Activated CD4-positive, alpha-beta T cell treated with anti-CD3 and anti-CD28 coated beads, Interleukin-2, amount 50 U/mL, for 16 hours (primary cell): ENCODE measurements around the gene NCKAP5.

ENCODE experiments used
- DNase-seq: peaks from one replicate; pipeline ENCODE4 v3.0.0-alpha.2; 2020

NCKAP5 gene

DNA sequence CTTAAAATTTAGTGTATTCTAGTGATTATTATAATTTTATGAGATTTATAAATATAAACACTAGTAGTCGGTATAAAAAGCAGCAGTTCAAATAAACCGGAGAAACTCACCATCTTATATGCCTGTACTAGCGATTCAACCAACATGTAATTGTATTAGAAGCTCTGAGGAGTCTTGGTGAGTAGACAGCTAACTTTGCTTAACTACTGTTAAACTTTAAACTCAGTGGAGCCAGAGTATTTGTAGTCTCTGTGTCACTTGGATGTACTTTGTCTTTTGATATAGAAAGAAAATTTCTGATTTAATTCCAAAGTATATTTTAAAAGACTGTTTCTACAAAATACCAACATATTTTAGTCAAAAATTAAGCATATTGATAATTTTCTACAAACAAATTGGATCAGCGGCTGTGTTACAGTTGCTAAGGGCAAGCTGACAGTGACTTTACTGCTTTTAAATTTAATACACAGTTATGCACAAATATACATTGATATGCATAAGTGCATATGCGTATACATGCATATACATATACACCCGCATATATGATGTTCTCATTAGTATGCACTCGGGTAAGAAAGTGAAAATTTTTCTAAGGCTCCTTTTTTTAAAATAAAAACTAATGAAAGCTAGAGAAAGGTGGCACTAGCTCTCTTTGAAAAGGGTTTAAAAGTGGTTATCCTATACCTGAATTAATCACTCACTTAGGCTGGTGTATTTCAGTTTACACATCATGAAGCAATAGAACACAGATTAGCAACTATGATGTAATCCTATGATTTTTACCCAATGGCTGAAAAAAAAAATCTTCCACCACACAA, 374.5 kb downstream of the NCKAP5 start:
- no peak for DNase-seq

DNA sequence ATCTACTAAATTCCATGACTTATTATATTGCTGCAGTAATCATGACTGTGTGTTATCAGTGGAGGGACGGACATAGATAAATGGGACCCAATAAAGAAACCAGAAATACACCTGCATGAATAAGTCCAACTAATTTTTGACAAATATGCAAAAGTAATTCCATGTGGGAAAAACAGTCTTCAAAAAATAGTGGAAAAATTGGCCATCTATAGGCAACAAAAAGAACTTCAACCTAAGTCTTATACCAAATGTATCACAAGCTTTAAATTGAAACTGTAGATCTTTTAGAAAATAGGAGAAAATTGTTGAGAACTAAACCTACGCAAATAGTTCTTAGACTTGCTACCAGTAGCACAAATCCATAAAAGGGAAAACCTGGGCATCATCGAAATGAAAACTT, 376.2 kb downstream of the NCKAP5 start:
- DNase-seq, result no peak

DNA sequence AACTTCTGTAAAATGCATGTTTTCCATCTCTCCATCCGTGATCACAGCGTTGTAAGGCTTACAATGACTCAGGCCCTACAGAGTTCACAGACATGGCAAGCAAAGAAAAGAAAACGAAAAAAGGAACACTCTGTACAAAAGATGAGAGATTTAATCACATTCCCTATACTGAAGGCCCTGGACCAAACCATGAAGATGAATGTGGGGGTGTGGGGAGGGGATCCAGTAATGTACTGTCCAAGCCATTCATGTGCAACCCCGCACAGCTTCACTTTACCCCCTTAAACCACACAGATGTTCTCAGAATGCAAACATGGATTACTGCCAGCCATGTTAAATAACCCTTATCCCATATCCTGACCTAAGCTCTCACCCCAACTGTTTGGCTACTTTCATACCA, 391.1 kb downstream of the NCKAP5 start:
- DNase-seq, result no peak

DNA sequence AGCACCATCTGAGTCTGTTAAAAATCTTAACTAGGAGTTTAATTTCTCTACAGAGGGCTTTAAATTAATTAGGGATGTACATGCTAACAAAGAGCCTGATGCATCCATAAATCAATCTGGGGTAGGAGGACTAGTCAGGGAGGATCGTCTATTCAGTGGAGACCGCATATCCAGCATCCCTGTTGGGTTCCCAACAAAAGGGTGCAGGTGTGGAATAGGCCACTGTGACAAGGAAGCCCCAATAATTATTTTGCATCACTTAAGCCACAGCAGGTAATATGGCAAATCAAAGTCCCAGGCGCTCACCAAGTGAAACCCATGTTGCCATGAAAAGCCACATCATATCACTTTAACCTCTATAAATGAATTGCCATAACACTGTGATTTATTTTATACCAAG, 392.3 kb downstream of the NCKAP5 start:
- no peak for DNase-seq

DNA sequence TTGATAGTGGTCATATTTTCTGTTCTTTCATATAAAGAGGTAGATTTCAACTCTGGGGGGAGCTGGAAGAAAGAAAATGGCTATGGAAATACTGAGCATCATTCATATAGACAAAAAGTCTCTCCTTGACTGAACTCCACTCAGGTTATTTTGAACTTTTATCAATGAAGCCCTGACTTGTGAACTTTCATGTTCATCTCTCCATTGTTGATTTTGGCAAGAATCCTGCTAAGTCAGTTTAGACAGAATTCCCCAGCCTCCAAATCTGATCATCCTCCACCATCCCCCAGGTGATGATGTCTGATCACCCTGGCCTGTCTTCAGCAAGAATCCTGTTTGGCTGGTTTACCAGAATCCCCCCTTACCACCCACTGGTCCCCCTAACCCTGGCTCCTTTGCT, 395.0 kb downstream of the NCKAP5 start:
- DNase-seq, result no peak

DNA sequence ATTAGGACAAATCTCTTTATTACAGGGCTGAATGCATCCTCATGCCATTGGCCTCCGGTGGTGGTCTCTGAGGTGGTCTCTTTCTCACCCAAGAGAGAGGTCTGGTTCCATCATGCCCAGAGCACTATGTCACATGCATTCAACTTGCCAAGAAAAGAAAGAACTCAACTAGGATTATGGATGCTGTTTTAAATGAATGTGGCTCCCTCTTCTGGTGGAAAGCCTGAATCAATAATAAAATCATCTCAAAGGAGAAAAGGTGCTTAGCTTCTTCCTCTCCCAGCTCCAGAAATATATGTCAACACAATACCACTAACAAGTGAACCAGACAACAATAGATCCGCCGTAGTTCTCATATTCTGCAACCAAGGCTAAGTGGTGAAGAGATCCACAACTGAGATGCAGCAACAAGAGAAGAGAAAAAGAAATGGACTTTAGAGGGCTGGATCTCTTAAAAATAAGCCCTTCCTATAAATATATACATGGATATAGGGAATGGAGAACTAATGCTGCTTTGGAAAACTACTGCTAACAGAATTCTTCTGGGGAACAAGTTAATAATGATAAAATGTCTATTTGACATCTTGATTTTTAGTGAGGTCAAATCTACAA, 396.8 kb downstream of the NCKAP5 start:
- DNase-seq, result peak; percentile 33

DNA sequence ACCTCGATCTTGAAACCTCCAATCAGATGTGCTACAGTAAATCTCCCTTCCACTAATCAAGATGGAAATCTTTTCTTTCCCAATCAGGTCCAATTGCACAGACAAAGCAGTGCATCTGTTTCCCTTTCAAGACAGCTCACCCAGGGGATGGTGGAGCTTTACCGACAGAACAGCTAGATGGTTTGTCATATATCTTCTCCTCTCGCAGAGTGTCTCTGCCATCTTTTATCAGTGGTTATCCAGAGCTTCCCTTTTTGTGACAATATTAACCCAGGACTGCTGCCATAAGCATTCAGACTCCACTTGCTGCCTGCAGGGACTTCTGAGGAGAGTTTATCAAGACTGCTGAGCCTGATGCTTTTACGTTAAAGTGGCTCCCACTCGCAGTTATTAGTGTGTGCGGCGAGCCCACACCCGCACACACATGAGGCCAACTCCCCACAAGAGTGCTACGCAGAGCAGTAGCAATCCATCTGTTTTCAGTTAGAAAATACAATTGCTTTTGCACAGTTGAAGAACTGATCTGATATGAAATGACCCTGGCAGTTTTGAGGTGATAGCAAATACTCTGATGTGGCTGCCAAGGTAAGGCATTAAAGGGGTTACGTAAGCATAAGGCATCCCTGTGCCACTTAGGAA, 398.9 kb downstream of the NCKAP5 start:
- no peak for DNase-seq

DNA sequence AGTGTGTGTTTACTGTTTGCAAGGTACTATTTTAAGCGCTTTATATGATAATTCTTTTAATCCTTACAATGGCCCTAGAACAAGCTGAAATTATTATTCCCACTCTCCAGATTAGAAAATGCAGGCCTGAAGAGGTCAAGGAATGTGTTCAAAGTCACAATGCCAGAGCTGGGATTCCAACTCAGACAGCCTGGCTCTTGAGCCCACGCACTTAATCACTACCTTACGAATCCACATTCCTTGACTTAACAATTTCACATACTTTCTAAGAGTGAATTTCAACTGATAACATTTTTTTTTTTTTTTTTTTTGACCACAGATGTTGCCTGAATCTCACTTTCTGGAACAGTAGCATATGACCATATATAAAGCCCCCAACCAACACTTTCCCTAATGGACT, 400.3 kb downstream of the NCKAP5 start:
- DNase-seq, result no peak

DNA sequence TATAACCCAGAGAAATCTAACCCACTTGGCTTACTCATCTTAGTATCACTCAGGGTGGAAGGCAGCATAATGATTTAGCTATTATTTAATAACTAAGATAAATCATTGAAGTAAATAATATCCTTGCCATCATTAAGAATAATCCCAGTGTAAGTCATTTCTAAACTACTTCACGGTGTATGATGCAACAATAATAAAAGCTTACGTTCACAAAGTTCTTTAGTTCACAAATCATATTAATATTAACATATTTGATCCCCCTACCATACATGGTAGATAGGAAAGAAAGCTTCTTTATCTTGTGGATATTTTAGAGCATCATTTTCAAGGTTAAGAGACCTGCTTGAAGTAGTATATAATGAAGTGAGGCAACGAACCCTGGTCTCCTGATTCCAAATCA, 401.0 kb downstream of the NCKAP5 start:
- DNase-seq, result no peak

DNA sequence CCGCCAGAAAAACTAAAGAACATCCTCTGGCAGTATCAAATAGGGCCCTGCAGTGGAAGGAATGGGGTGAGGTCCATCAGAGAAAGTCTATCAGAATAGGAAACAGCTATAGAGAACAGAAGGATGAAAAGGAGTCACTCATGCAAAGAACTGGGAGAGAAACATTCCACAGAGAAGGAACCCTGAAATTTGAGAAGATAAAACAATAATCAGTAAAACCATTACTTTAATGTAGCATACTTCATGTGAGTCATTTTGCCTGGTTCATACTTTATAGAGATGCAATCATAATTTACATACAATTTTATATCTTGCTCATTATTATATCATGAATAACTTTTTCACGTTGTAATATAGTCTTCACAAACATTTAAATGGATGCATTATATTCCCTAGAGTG, 402.2 kb downstream of the NCKAP5 start:
- no peak for DNase-seq

DNA sequence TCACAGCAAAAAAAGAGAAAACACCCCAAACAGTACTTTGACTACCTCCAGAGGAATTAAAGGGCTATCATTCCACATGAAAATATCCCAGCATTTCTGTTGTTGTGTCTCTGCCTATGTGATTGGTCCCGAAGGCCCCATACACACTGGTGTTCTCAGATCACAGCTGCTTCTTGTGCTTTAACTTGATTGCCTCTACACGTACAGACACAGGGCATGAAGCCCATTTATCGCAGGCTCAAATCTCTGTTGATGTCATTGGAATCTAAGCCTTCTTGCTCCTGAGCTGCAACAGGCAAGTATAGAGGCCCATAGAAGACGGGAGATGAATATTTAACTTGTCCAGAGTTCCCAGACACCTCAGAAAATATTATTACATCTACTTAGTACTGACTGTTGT, 405.2 kb downstream of the NCKAP5 start:
- no peak for DNase-seq

DNA sequence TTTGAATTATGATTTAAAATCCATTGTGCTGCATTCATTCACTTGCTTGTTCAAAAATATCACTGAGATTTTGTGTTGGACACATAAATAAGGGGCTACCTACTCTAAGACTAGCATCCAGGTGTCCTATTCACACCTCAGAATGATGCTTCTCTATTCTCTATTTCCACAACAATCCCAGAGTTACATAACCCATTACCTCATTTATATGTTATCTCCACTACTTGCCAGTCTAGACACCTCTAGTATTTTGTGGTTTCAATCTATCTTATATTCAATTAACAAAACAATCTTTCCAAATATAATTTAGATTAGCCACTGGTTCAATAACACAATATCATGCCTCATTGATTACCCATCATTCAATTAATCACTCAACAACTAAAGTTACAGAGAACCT, 409.8 kb downstream of the NCKAP5 start:
- no peak for DNase-seq

DNA sequence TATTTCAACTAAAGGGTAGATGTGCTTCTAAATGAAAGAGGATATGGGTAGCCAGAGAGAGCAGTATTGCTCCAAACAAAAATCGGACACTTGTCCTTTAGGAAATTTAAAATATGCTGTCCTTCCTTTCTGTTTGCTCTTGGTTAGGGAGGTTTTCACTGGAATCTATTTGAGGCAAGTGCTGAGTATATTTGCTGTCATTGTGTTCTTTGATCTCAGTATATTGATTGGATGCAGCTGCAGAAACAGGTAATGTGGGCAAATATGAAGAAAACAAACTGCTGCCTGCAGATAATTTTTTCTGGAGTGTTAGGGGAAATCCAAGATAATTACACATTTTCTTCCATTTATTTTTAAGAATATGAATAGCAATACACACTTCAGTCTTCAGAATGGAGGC, 410.2 kb downstream of the NCKAP5 start:
- DNase-seq, result no peak

DNA sequence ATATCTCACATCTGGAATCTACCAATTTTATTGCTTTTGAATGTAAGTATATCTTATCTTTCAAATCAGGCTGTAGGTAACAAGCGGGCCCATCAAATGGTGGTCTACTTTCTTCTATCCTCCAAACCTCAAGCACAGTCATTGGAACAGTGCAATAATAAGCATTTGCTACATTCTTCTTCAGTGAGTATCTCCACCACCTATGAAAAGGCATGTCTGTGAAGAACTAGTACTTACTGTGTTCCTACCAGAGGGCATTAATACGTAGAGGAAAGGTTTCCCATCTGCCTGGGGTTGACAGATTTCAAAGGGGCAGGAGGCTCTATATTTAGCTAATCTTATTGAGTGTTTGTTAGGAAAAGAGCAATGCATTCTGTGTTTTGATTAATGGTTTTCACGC, 411.1 kb downstream of the NCKAP5 start:
- no peak for DNase-seq

DNA sequence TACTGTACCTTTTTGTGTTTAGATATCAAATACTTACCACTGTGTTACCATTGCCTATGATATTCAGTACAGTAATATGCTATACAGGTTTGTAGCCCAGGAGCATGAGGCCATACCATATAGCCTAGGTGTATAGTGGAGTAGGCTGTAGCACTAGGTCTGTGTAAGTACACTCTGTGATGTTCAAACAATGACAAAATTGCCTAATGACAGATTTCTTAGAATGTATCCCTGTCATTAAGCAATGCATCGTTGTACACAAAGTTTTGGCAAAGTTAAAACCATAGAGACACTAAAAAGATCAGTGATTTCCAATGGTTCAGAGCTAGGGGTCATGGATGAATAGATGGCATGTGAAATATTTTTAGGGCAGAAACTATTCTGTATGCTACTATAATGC, 415.5 kb downstream of the NCKAP5 start:
- no peak for DNase-seq

DNA sequence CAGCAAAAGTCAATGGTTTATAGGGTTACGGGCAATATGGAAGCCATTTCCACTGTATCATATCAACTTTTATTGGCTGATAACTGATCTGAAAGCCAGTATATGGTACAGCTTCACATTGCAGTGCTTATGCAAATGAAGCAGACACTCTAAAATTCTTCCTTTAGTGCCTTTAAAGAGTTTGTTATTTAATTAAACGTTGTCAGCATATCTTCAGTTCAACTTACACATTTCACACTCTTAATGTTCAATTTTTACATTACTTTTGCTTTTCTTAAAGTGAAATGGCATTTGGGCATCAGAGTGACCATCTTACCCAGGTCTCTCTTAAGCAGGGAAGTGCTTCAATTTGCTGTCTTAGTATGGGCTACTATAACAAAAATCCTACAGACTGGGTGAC, 420.1 kb downstream of the NCKAP5 start:
- no peak for DNase-seq

DNA sequence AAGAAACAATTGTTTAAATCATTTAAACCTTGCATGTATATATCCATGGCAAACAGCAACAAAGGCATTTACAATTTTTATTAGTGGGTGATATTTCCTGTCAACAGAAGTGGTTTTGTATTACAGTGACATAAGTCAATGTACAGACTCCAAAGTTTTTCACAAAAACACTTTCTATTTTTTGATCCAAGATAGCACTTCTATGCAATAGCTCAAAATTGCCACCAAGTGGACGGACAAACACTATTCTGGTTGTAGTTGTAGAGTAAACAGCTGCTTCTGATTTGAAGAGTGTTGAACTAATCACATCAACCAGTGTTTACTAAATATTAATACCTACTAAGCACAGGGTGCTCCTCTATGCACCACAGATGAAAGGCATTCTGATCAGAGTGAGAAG, 421.4 kb downstream of the NCKAP5 start:
- DNase-seq, result no peak

DNA sequence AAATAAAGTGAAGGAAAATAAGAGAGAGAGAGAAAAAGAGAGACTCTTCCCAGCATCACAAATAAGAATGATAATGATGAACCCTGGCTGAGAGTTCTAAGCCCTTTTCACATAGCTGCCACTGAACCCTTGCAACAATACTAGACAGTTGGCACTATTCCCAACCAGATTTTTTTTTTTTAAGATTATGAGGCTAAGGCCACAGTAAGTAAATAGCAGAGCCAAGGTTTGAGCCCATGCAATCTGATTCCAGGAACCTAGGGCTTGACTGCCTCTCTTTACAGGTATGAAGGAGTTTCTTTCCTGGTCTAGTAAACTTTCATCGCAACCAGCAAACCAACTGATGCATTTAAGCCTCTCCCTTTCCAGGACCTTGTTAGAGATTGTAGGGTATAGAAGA, 424.6 kb downstream of the NCKAP5 start:
- DNase-seq, result no peak

DNA sequence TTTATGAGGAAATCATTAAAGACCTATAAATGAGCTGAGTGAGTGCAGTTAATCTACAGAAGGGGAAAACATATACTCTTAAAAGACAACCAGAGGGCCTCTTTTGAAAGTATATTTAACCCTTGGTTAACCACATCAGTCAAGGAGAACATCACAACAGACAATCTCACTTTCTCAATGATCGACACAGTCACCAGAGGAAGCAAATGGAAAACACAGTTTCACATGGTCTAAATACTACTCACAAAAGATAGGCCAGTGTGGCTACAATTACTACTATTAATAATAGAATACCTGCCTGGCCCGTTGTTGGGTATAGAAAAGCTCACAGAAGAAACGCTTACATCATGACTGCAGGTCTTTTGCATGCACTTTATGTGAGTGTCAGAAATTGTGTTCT, 426.2 kb downstream of the NCKAP5 start:
- no peak for DNase-seq

DNA sequence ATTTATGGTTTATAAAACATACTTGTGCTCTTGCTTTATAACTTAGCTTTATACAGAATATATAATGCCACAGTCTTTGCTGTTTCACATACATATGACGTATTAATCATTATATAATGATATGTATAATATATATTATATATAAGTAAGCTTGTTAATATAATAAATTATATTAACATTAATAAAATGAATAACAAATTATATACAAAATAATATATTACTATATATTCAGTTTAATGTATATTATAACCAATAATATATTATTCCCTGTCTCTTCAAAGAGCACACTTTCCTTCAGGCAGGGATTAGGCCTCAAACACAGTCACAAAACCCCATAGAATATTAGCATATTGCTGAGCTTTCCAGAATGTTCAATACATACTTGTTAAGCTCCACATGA, 427.6 kb downstream of the NCKAP5 start:
- no peak for DNase-seq

DNA sequence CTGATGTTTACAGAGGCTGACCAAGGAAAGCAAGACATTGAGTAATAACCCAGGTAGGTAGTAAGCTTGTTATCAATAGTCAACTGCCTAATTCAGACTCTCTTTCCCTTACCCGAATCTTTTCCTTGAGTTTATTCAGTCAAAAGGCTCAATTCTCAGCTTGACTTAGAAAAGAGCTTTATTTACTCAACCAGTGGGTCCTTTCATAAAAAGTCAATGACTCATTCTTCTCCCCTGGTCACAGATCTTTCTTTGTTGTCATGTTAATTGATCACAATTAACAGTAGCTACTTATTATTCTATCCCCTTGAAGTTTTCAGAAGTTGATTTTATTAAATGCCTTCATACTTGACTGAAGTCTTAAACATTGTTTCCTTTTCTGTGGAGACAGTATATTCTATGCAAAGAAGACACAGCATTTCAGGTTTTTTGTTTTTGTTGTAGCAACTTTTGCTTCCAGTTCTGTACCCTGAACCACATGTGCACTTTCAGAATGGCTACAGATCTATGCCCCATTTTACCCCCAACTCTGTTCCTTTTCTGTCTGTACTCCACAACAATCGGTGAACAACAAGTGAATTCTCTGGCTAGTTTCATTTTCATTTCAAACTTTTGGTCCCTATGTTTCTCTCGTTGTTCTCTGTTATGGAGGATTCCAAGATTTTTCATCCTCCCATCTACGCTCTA, 428.3 kb downstream of the NCKAP5 start:
- no peak for DNase-seq

DNA sequence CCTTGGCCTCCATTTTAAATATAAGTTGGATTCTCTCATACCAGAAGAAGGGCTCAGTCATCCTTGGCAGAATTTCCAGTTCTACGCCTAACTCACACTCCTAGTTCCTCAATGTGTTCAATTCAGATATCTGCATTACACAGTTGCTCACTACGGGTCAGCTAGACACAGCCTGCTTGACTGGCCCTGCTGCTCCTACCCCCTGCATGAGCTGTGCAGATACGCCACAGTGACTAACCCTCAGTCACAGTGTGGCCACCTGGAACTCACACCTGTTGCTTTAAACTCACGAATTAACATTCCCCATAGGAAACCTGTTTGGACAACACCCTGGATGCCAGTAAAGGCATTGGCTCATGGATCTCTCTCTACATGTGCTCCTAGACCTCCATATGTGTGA, 429.6 kb downstream of the NCKAP5 start:
- no peak for DNase-seq

DNA sequence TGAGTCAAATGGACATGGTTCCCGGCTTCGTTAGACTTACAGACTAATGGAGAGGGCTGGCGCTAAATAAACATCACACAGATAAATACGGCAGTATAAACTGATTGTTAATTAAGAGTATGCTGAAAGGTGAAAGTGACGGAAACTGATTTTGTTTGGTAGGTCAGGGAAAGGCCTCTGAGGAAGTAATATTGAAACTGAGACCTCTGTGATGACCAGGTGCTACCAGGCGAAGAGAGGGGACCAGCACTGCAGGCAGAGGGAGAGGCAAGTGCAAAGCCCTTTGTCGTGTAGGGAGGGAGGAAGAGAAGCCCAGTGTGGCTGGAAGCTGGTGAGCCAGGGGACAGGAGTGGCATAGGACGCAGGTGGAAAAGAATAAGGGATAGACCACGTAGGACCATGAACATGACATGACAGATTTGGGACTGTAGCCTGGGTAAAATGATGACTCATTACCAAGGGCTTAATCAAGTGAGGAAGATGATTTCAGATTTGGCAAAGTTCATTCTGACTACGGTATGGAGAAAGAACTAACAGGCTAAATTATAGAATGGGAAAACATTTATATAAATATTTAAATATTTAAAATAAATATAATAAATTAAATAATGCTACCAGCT, 433.1 kb downstream of the NCKAP5 start:
- DNase-seq, result no peak
